K562 treated with DMSO at 1 percent for 12 hours (cell line): Measurements from ENCODE around the gene RASAL1. TPM values are rescaled to one million over a fixed set of nuclear protein-coding genes. Genes with fewer than 3 reads are reported as not detected.

Experiments
- total RNA-seq: library from RNA; unstranded; fragments of 300-600 nt; gene quantifications from 2 replicates; pipeline ENCODE4 v1.2.3, GENCODE V29; 2022; ENCODE audit not compliant: insufficient read depth

The RASAL1 gene, protein sequence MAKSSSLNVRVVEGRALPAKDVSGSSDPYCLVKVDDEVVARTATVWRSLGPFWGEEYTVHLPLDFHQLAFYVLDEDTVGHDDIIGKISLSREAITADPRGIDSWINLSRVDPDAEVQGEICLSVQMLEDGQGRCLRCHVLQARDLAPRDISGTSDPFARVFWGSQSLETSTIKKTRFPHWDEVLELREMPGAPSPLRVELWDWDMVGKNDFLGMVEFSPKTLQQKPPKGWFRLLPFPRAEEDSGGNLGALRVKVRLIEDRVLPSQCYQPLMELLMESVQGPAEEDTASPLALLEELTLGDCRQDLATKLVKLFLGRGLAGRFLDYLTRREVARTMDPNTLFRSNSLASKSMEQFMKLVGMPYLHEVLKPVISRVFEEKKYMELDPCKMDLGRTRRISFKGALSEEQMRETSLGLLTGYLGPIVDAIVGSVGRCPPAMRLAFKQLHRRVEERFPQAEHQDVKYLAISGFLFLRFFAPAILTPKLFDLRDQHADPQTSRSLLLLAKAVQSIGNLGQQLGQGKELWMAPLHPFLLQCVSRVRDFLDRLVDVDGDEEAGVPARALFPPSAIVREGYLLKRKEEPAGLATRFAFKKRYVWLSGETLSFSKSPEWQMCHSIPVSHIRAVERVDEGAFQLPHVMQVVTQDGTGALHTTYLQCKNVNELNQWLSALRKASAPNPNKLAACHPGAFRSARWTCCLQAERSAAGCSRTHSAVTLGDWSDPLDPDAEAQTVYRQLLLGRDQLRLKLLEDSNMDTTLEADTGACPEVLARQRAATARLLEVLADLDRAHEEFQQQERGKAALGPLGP
- not detected in 2 replicates for total RNA-seq

GRCh38 chr12:113135178-113136127 lies at the start of gene RASAL1:
RASAL1 (minus strand) TSS chr12:113135761; CDS start chr12:113135462, 299 bp downstream.

DNA sequence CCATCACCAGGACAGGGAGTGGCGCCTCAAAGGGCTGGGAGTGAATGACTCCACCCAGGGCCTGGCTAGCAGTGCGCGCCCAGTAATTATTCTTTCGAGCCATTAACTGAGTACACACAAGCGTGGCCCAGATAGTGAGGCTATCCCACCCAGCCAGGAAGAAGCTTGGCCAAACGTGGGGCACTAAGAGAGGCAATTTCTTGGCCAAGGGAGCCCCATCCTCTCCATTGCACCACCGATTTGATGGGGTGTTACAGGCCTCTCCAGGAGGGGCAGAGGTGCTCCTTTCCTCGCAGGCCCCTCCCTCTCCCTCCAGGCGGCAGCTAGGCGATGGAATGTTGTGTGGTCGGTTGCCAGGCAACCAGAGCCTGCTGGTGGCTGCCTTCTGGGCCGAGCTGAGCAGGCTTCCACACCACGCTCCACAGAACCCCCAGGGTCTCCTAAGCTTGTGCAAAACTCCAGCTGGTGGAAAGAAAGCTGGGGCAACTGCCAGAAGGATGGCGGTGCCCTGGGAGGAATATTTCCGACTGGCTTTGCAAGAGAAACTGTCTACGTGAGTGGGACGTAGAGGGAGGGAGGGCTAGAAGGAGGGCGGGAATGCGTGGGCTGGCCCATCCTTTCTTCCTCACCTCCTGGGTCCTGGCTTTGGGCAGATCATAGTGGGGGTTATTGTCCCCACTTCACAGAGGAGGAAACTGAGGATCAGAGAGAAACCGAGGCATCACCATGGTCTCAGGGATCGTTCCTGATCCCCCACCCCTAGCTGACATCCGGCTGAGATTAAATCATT lies 14.0 kb upstream of the RASAL1 start, which contains the start of gene CFAP73:
Gene CFAP73 (plus strand): TSS at position 364 of the 790 bp plus-strand sequence. CDS start 134 bp downstream, at position 498.

GRCh38 chr12:113056631-113057488 lies 78.7 kb downstream of the RASAL1 start, which contains the start of gene DTX1:
DTX1 (plus strand) TSS chr12:113056730; CDS start chr12:113058193, 1,463 bp downstream.

Other genes with a start within 250 kb of the RASAL1 start
- not detected in 2 replicates for gene OAS1, start 228.8 kb downstream of the RASAL1 start, total RNA-seq
- gene OAS3, start 197.3 kb downstream of the RASAL1 start, total RNA-seq = 5.6 and 14.5 TPM in 2 replicates
- gene OAS2, start 157.2 kb downstream of the RASAL1 start, total RNA-seq = not detected in 2 replicates
- not detected in 2 replicates for gene DTX1, start 79.0 kb downstream of the RASAL1 start, total RNA-seq
- gene CFAP73, start 14.0 kb upstream of the RASAL1 start, total RNA-seq = not detected in 2 replicates
- 59.7 and 67.4 TPM in 2 replicates for gene DDX54, start 49.7 kb upstream of the RASAL1 start, total RNA-seq
- gene RITA1, start 50.0 kb upstream of the RASAL1 start, total RNA-seq = 29.8 and 38.9 TPM in 2 replicates
- 11.4 and 33.7 TPM in 2 replicates for gene TPCN1, start 85.7 kb upstream of the RASAL1 start, total RNA-seq
- gene SLC8B1, start 199.3 kb upstream of the RASAL1 start, total RNA-seq = 21.8 and 41.2 TPM in 2 replicates
- gene PLBD2, start 222.8 kb upstream of the RASAL1 start, total RNA-seq = 12.1 and 54.0 TPM in 2 replicates